ENCODE measurements around the gene GID4.

Gene GID4

DNA sequence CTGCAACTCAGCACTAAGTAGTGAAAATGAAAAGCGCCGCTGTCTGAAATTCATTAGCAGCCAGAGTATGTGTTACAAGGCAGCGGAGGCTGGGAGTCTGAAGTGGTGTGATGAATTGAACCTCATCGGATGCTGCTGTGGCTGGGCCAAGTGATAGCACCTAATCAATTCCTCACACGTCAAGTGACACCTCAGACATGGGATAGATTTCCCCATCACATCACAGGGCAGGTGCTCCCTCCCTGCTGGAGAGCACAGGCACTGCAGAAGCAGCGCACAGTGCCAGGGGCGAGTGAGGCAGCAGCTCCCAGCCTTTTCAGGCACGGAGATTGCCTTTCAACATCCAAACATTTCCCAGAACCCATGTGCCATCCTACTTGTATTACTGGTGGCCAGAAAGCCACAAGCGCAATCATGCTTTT lies 34.3 kb upstream of the GID4 start:
- DNase-seq (ENCODE audit: low spot score in 2 of 2) (no peak), ATAC-seq (replicated peaks; ENCODE audit: extremely low read depth, poor library complexity, severe bottlenecking) (no peak)
- Mint-ChIP-seq H3K27me3 (no peaks in the 10 kb centered on the region), H3K36me3 (ENCODE audit: insufficient read depth) (peaks cover 3% of the 10 kb centered on the region), H3K27ac (ENCODE audit: low read depth) (no peak overlapping the region), H3K4me3 (no peak overlapping the region), H3K4me1 (no peaks in the 10 kb centered on the region), H3K9me3 (no peaks in the 10 kb centered on the region)

DNA sequence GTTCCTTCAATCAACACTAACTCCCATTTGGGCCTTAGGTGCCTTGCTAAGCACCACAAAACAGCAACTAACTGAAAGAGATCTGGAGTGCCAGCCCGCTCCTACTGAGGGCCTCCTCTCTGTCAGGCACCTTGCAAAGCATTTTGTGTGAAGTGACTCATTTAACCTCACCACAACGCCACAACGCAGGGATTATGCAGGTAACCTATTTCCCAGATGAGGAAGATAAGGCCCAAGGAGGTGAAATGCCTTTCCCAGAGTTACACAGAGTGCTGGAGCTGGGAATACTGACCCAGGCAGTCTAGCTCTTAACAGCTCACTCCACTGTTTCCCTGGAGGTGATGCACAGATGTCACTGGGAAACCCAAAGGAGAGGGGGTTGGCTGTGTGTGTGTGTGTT lies 33.7 kb upstream of the GID4 start:
- no peaks in the 10 kb centered on the region for H3K9me3 Mint-ChIP-seq
- no peak for DNase-seq (ENCODE audit: low spot score in 2 of 2)
- H3K4me1 Mint-ChIP-seq: no peaks in the 10 kb centered on the region
- H3K27me3 Mint-ChIP-seq: no peaks in the 10 kb centered on the region
- no peak overlapping the region for H3K27ac Mint-ChIP-seq (ENCODE audit: low read depth)
- H3K36me3 Mint-ChIP-seq (ENCODE audit: insufficient read depth): peaks cover 3% of the 10 kb centered on the region
- no peak overlapping the region for H3K4me3 Mint-ChIP-seq
- no peak for ATAC-seq (replicated peaks; ENCODE audit: extremely low read depth, poor library complexity, severe bottlenecking)

GRCh38 chr17:18006495-18007239 lies 32.5 kb upstream of the GID4 start:
- ATAC-seq (replicated peaks; ENCODE audit: extremely low read depth, poor library complexity, severe bottlenecking) (no peak), DNase-seq (ENCODE audit: low spot score in 2 of 2) (no peak)
- H3K4me3 Mint-ChIP-seq: no peak overlapping the region
- no peaks in the 10 kb centered on the region for H3K9me3 Mint-ChIP-seq
- peaks cover 3% of the 10 kb centered on the region for H3K36me3 Mint-ChIP-seq (ENCODE audit: insufficient read depth)
- H3K4me1 Mint-ChIP-seq: no peaks in the 10 kb centered on the region
- no peak overlapping the region for H3K27ac Mint-ChIP-seq (ENCODE audit: low read depth)
- H3K27me3 Mint-ChIP-seq: no peaks in the 10 kb centered on the region

GRCh38 chr17:18008496-18009268 lies 30.5 kb upstream of the GID4 start:
- DNase-seq (ENCODE audit: low spot score in 2 of 2) (no peak), ATAC-seq (replicated peaks; ENCODE audit: extremely low read depth, poor library complexity, severe bottlenecking) (no peak)
- Mint-ChIP-seq H3K4me3 (no peak overlapping the region), H3K9me3 (no peaks in the 10 kb centered on the region), H3K27me3 (no peaks in the 10 kb centered on the region), H3K36me3 (ENCODE audit: insufficient read depth) (peaks cover 9% of the 10 kb centered on the region), H3K27ac (ENCODE audit: low read depth) (peak overlapping the region; percentile 20), H3K4me1 (no peaks in the 10 kb centered on the region)

- no peaks in the 10 kb centered on the region for H3K4me1 Mint-ChIP-seq
- no peaks in the 10 kb centered on the region for H3K9me3 Mint-ChIP-seq
- ATAC-seq (replicated peaks; ENCODE audit: extremely low read depth, poor library complexity, severe bottlenecking): no peak
- H3K36me3 Mint-ChIP-seq (ENCODE audit: insufficient read depth): peaks cover 9% of the 10 kb centered on the region
- no peak overlapping the region for H3K4me3 Mint-ChIP-seq
- peak overlapping the region; percentile 29 for H3K27ac Mint-ChIP-seq (ENCODE audit: low read depth)
- no peak for DNase-seq (ENCODE audit: low spot score in 2 of 2)
- no peaks in the 10 kb centered on the region for H3K27me3 Mint-ChIP-seq
Observed at GRCh38 chr17:18009609-18010420, 29.4 kb upstream of the GID4 start.

DNA sequence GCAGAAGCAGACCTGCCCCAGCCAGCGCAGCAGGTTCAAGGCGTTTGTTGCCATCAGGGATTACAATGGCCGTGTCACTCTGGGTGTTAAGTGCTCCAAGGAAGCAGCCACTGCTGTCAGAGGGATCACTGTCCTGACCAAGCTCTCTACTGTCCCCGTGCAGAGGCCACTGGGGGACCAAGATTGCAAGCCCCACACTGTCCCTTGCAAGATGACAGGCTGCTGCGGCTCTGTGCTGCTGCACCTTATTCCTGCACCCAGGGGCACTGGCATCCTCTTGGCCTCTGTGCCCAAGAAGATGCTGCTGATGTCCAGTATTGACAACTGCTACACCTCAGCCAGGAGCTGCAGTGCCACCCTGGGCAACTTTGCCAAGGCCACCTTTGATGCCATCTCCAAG lies 27.9 kb upstream of the GID4 start:
- H3K4me3 Mint-ChIP-seq: no peak overlapping the region
- H3K27me3 Mint-ChIP-seq: no peaks in the 10 kb centered on the region
- no peaks in the 10 kb centered on the region for H3K9me3 Mint-ChIP-seq
- no peaks in the 10 kb centered on the region for H3K4me1 Mint-ChIP-seq
- no peak for ATAC-seq (replicated peaks; ENCODE audit: extremely low read depth, poor library complexity, severe bottlenecking)
- DNase-seq (ENCODE audit: low spot score in 2 of 2): no peak
- H3K27ac Mint-ChIP-seq (ENCODE audit: low read depth): no peak overlapping the region
- peaks cover 9% of the 10 kb centered on the region for H3K36me3 Mint-ChIP-seq (ENCODE audit: insufficient read depth)

DNA sequence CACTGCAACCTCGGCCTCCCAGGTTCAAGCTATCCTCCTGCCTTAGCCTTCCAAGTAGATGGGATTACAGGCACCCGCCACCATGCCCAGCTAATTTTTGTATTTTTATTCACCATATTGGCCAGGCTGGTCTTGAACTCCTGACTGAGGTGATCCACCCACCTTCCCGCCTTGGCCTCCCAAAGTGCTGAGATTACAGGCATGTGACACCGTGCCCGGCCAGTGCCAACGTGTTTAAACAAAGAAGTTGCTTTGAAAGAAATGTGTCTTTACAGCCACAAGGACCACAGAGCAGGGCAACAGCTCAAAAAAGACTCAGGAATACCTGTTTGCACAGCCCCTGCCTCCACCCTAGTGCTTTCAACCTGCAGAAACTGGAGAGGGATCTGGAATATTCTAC lies 25.2 kb upstream of the GID4 start:
- H3K9me3 Mint-ChIP-seq: no peaks in the 10 kb centered on the region
- H3K4me1 Mint-ChIP-seq: no peaks in the 10 kb centered on the region
- no peak for DNase-seq (ENCODE audit: low spot score in 2 of 2)
- H3K36me3 Mint-ChIP-seq (ENCODE audit: insufficient read depth): peaks cover 10% of the 10 kb centered on the region
- no peak overlapping the region for H3K4me3 Mint-ChIP-seq
- no peak for ATAC-seq (replicated peaks; ENCODE audit: extremely low read depth, poor library complexity, severe bottlenecking)
- H3K27me3 Mint-ChIP-seq: no peaks in the 10 kb centered on the region
- H3K27ac Mint-ChIP-seq (ENCODE audit: low read depth): no peak overlapping the region

DNA sequence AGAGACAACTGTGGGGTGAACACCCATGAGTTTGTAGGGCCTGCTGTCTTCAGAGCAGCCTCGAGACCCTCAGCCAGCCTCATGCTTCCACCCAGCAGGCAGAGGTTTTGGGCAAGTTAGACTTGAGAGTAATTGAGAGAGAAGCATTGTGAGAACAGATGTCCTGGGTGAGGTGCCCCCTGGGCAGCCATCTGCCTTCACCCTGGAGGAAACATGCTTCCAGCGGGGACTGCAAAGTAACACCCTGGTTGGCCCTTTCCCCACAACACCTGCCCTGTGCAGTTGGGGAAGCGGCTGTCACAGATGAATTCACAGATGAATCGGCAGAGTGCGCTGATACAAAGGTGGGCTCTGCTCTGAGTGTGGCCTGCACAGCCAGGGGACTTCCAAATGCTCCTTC lies 23.6 kb upstream of the GID4 start:
- Mint-ChIP-seq H3K4me1 (no peaks in the 10 kb centered on the region), H3K9me3 (no peaks in the 10 kb centered on the region), H3K27ac (ENCODE audit: low read depth) (no peak overlapping the region), H3K36me3 (ENCODE audit: insufficient read depth) (peaks cover 12% of the 10 kb centered on the region), H3K27me3 (no peaks in the 10 kb centered on the region), H3K4me3 (no peak overlapping the region)
- ATAC-seq (replicated peaks; ENCODE audit: extremely low read depth, poor library complexity, severe bottlenecking) (no peak), DNase-seq (ENCODE audit: low spot score in 2 of 2) (no peak)

- Mint-ChIP-seq H3K9me3 (no peaks in the 10 kb centered on the region), H3K36me3 (ENCODE audit: insufficient read depth) (peaks cover 16% of the 10 kb centered on the region), H3K4me3 (no peak overlapping the region), H3K27me3 (no peaks in the 10 kb centered on the region), H3K4me1 (no peaks in the 10 kb centered on the region), H3K27ac (ENCODE audit: low read depth) (no peak overlapping the region)
- DNase-seq (ENCODE audit: low spot score in 2 of 2): no peak
- ATAC-seq (replicated peaks; ENCODE audit: extremely low read depth, poor library complexity, severe bottlenecking): no peak
Observed at GRCh38 chr17:18016426-18016825, 22.8 kb upstream of the GID4 start.

DNA sequence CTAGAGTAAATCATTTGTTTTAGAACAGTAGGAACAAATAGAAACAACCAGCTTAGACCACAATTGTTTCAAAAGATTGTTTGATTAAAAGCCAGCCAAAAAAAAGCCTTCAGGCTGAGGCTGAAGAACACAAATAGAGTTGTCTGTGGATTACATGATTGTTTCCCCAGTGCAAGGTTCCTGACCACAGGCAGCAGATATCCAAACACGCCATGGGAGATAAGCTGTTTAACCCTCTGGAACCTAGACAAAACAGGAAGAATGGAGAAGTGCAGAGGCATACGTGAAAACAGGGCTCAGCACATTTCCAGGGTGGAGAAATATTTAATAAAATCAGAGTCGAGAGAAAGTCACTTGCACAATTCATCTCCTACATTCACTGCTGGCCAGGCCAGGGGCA lies 21.2 kb upstream of the GID4 start:
- no peak overlapping the region for H3K4me3 Mint-ChIP-seq
- H3K4me1 Mint-ChIP-seq: no peaks in the 10 kb centered on the region
- DNase-seq (ENCODE audit: low spot score in 2 of 2): no peak
- H3K27me3 Mint-ChIP-seq: no peaks in the 10 kb centered on the region
- peaks cover 17% of the 10 kb centered on the region for H3K36me3 Mint-ChIP-seq (ENCODE audit: insufficient read depth)
- no peak for ATAC-seq (replicated peaks; ENCODE audit: extremely low read depth, poor library complexity, severe bottlenecking)
- H3K9me3 Mint-ChIP-seq: no peaks in the 10 kb centered on the region
- H3K27ac Mint-ChIP-seq (ENCODE audit: low read depth): no peak overlapping the region

DNA sequence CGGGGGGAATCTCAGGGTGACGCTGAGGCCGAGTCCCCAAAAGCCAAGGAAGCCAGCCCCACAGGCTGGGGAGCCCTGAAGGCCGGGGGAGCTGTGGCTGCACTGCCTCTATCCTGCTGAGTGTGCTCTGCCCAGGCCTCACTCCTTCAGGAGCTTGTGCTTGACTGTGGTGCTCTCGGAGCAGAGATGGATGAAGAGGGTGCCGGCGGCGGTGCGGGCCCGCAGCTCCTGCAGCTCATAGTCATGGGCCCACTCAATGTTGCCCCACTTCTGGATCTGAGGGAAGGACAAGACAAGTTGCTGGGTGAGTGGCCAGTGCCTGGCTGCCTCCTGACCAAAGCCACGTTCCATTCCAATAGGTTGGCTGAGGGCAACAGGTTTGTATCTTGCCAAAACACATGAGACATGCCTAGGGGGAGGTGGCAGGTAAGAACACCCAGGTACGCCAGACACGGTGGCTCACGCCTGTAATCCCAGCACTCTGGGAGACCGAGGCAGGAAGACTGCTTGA lies 20.7 kb upstream of the GID4 start:
- DNase-seq (ENCODE audit: low spot score in 2 of 2): no peak
- Mint-ChIP-seq H3K27ac (ENCODE audit: low read depth) (no peak overlapping the region), H3K4me3 (no peak overlapping the region), H3K4me1 (no peaks in the 10 kb centered on the region), H3K36me3 (ENCODE audit: insufficient read depth) (peaks cover 15% of the 10 kb centered on the region), H3K27me3 (no peaks in the 10 kb centered on the region), H3K9me3 (no peaks in the 10 kb centered on the region)
- ATAC-seq (replicated peaks; ENCODE audit: extremely low read depth, poor library complexity, severe bottlenecking): no peak

GRCh38 chr17:18019838-18020154 lies 19.4 kb upstream of the GID4 start:
- Mint-ChIP-seq H3K27ac (ENCODE audit: low read depth) (no peak overlapping the region), H3K9me3 (no peaks in the 10 kb centered on the region), H3K4me1 (peaks cover 1% of the 10 kb centered on the region), H3K36me3 (ENCODE audit: insufficient read depth) (peaks cover 16% of the 10 kb centered on the region), H3K4me3 (no peak overlapping the region), H3K27me3 (no peaks in the 10 kb centered on the region)
- ATAC-seq (replicated peaks; ENCODE audit: extremely low read depth, poor library complexity, severe bottlenecking) (no peak), DNase-seq (ENCODE audit: low spot score in 2 of 2) (no peak)
